ENCODE measurements around the gene ZNF430.
"Not testable (repeated sequence)": the region's sequence is repeated elsewhere in the genome, so short reads cannot be mapped to it uniquely, and the experiment has no call there.

The ZNF430 gene

GRCh38 chr19:21020298-21021227, at the start of gene ZNF430:
ZNF430 (plus strand) TSS chr19:21020657; CDS start chr19:21020801, 144 bp downstream.
- peak; percentile 94 for DNase-seq (ENCODE audit: low read depth)

DNA sequence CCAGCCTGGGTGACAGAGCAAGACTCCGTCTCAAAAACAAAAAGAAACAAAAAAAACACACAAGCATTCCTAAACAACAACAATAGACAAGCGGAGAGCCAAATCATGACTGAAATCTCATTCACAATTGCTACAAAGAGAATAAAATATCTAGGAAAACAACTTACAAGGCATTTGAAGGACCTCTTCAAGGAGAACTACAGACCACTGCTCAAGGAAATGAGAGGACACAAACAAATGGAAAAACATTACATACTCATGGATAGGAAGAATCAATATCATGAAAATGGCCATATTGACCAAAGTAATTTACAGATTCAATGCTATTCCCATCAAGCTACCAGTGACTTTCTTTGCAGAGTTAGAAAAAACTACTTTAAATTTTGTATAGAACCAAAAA, 27.7 kb upstream of the ZNF430 start:
- DNase-seq (ENCODE audit: low read depth) = not testable (repeated sequence)

DNA sequence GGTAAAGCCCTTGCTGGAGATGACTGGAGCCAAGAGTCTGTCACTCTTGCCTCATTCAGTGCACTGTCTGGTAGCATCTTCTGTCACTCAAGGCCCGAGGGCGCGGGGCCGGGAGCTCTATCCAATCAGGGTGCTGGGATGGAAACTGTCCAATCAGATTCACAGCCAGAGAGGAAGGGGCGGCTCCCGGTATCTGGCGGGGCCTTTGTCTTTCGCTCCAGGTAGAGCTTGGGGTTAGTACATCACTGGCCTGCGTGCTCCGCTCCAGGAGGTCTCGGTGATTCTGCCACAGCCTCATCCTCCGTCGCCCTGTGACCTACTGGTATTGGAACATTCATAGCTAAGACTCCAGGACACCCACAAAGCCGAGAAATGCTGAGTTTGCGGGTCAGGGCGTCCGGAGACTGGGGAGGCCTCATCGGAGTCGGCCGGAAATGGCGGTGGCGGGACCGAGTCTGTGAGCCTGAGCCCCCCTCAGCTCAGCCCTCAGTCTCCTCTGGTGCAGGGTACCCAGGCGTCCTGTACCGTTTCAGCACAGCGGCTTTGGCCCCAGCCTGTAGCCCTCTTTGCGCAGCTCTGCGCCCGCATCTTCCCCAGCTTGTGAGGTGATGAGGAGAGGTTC, 20.6 kb upstream of the ZNF430 start:
- peak; percentile 96 for DNase-seq (ENCODE audit: low read depth)

- peak; percentile 10 for DNase-seq (ENCODE audit: low read depth)
Observed at GRCh38 chr19:21021238-21021637, 781 bp downstream of the ZNF430 start.

GRCh38 chr19:21022996-21023395, 2.5 kb downstream of the ZNF430 start:
- peak; percentile 84 for DNase-seq (ENCODE audit: low read depth)

GRCh38 chr19:21023901-21024300, 3.4 kb downstream of the ZNF430 start:
- DNase-seq (ENCODE audit: low read depth) = peak; percentile 78

GRCh38 chr19:21028969-21029268, 8.5 kb downstream of the ZNF430 start:
- DNase-seq (ENCODE audit: low read depth) = peak; percentile 18

GRCh38 chr19:21045028-21045427, 24.6 kb downstream of the ZNF430 start:
- no peak for DNase-seq (ENCODE audit: low read depth)

GRCh38 chr19:21046489-21046888, 26.0 kb downstream of the ZNF430 start:
- no peak for DNase-seq (ENCODE audit: low read depth)

DNA sequence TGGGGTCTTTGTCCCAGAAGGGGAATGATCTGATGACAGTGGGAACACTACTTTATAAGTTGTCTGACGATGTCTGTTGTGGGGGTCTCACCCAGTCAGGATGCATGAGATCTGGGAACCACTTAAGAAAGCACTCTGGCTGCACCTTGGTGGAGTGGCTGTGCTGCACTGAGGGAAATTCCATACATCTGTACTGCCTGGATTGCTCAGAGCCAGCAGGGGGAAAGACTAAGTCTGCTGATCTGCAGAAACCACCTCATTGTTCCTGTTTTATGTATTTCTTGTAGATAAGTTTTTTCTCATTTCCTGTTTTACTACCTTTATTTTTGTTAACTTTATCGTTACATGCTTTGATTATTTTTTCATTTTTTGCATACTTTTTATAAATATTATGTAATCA, 27.3 kb downstream of the ZNF430 start:
- no peak for DNase-seq (ENCODE audit: low read depth)

DNA sequence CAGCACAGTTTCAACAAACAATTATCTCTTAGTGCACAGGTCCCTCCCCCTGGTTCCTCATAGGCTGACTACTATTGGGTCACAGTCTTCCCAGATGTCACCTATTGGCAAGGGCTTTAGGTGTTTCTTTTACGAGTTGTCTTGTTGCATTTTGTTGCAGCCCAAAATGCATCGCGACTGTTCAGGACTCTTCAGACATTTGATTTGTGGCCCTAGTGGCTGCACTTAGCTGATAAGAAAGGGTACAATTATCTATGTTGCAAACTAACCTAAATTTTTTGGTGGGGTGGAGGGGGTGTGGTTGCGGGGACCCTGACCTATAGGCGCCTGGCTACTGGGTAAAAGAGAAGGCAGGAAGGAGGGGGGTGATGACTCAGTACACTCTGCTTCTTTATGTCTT, 32.4 kb downstream of the ZNF430 start:
- no peak for DNase-seq (ENCODE audit: low read depth)

GRCh38 chr19:21065336-21065735, 44.9 kb downstream of the ZNF430 start:
- no peak for DNase-seq (ENCODE audit: low read depth)

- DNase-seq (ENCODE audit: low read depth) = peak; percentile 96
Observed at GRCh38 chr19:21082011-21082975, 61.8 kb downstream of the ZNF430 start, which contains the start of gene ZNF714. ZNF714 (plus strand) TSS chr19:21082203; CDS start chr19:21098269, 16,066 bp downstream.

DNA sequence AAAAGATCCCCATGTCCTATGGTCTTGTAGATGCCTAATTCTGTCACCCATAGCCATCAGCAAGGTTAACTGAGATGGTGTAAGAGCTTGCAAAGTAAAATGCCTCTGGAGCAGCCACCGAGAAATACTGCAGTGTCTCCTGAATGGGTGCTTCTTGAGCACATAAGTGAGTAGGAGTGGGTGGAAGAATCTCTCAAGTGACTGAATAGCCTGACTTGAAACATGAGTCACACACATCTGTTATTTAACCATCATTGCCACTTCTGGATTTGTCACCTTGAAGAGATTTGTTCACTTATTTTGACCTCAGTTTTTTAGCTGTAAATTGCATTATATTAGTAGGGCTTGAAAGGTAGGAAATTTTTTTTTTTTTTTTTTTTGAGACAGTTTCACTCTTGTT, 63.9 kb downstream of the ZNF430 start:
- DNase-seq (ENCODE audit: low read depth) = peak; percentile 78

DNA sequence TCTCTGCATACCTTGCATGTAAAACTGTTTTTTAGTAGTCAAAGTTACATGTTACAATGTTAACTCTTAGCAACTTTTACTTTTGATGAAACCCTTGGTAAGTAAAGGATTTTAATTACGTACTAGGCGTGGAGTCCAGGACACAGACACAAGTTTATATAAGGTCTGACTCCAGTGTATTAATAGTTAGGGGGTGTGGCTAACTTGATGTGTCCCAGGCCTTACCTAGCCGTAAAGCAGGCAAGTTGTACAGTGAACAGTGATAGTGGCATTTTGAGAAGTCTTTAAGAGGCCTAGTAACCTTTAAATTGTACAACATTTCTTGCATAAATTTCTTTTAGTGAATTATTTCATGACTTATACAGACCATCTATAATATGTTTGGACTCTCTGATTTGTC, 67.4 kb downstream of the ZNF430 start:
- no peak for DNase-seq (ENCODE audit: low read depth)

DNA sequence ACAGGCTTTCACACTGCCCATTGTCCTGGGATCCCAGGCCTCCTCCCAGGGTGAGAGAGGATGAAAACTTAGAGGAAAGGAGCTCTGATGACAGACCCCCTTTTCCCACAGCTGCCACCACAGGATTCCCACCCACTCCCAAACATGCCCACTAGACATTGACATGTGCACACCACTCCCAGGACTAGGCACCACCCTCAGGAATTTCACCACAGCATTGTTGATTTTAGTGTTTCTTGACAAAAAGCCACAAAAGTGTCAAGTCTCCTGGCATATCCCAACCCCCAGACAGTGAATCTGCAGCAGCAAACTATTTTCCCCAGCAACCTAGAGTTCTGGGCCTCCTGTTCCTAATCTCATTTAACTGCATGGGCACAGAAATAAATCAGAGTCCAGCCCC, 71.7 kb downstream of the ZNF430 start:
- DNase-seq (ENCODE audit: low read depth) = peak; percentile 55

DNA sequence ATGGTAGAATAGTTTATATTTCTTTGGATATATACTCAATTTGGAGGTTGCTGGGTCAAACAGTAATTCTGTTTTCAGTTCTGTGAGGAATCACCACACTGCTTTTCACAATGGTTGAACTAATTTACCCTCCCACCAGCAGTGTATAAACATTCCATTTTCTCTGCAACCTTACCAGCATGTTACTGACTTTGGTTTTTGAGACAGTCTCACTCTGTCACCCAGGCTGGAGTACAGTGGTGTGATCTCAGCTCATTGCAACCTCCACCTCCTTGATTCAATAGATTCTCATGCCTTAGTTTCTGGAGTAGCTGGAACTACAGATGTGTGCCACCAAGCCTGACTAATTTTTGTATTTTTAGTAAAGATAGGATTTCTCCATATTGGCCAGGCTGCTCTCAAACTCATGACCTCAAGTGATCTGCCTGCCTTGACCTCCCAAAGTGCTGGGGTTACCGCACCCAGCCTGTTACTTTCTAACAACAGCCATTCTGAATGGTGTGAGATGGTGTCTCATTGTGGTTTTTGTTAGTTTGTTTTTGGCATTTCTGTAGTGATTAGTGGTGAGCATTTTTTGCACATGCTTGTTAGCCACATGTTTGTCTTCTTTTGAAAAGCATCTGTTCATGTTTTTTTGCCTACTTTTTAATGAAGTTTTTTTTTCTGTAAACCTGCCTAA, 74.0 kb downstream of the ZNF430 start:
- DNase-seq (ENCODE audit: low read depth) = peak; percentile 9

DNA sequence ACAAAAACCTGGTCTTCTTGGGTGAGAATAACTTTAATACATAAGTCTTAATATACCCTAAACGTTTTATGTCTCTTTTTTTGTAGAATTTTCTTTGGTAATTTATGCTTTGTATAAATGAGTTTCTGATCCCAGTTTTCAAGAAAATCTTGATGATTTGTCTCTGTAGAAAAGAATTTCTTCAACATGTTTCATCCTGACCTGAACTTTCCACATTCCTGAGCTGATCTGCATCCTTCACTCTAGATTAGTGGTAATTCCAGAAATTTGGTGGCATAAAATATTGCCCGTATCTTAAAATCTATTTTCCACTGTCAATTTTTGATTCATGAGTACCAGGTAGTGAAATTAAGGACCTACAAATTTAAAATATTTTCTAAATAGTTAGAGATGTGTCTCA, 77.8 kb downstream of the ZNF430 start:
- no peak for DNase-seq (ENCODE audit: low read depth)

GRCh38 chr19:21101521-21102242, 81.2 kb downstream of the ZNF430 start:
- DNase-seq (ENCODE audit: low read depth) = peak; percentile 57

- peak; percentile 72 for DNase-seq (ENCODE audit: low read depth)
Observed at GRCh38 chr19:21109116-21109515, 88.7 kb downstream of the ZNF430 start.

All from iris pigment epithelial cell (primary cell).